CD14-positive monocyte (primary cell): ENCODE data around the gene DDO. TPM values are rescaled to one million over a fixed set of nuclear protein-coding genes. Genes with fewer than 3 reads are reported as not detected.

Experiments
- DNase-seq, 3 donors: peaks; one replicate each; pipeline ENCODE4 v3.0.0-alpha.2; 2011 to 2022
- H2AFZ ChIP-seq: 2 replicates; pipeline ENCODE4 v1.6.0; 2012; ENCODE audit warnings: mild to moderate bottlenecking, low read depth, low read length, inconsistent platforms; ENCODE audit not compliant: insufficient read depth, poor library complexity, severe bottlenecking
- H3K27ac ChIP-seq, 2 donors: 1 replicate in 1 of 2; 2 replicates in 1 of 2; pipeline ENCODE4 v1.5.1; 2012 to 2013; ENCODE audit warnings: low read length in 2 of 2, control low read depth in 1 of 2, inconsistent platforms in 1 of 2, low read depth in 1 of 2, mild to moderate bottlenecking in 1 of 2
- H3K27me3 ChIP-seq, 2 donors: one replicate each; pipeline versions ENCODE4 v1.6.0 to v1.6.1; 2011 to 2013; ENCODE audit warnings: low read length in 2 of 2; ENCODE audit not compliant: control insufficient read depth in 2 of 2, insufficient read depth in 2 of 2
- H3K36me3 ChIP-seq, 2 donors: replicated peaks in 1 of 2; 1 replicate in 1 of 2; 2 replicates in 1 of 2; pipeline versions ENCODE4 v1.5.1 to v1.6.1; 2012 to 2013; ENCODE audit warnings: low read length in 2 of 2, control low read depth in 1 of 2, inconsistent platforms in 1 of 2, mild to moderate bottlenecking in 1 of 2; ENCODE audit not compliant: insufficient read depth in 2 of 2, control insufficient read depth in 1 of 2
- H3K4me1 ChIP-seq, 2 donors: 1 replicate in 1 of 2; 2 replicates in 1 of 2; pipeline versions ENCODE4 v1.5.1 to v1.6.1; 2012 to 2013; ENCODE audit warnings: low read length in 2 of 2, control low read depth in 1 of 2, inconsistent platforms in 1 of 2, mild to moderate bottlenecking in 1 of 2, moderate library complexity in 1 of 2; ENCODE audit not compliant: insufficient read depth in 2 of 2, control insufficient read depth in 1 of 2
- H3K4me2 ChIP-seq: replicated peaks from 2 replicates; pipeline ENCODE3; 2012; ENCODE audit warnings: low read length, moderate library complexity, mild to moderate bottlenecking; ENCODE audit not compliant: poor library complexity, severe bottlenecking; ENCODE audit errors: extremely low read depth
- H3K4me3 ChIP-seq, 3 experiments: fragments of 200-600 bp in 1 of 3; sonication (generic) in 1 of 3; replicated peaks in 1 of 3; 1 replicate in 2 of 3; 2 replicates in 1 of 3; pipeline ENCODE4 v1.5.1; 2011 to 2013; ENCODE audit warnings: low read length in 3 of 3, mild to moderate bottlenecking in 3 of 3, control low read depth in 2 of 3, low read depth in 2 of 3, inconsistent platforms in 1 of 3, moderate library complexity in 1 of 3
- H3K79me2 ChIP-seq: 2 replicates; pipeline ENCODE4 v1.6.0; 2012; ENCODE audit warnings: mild to moderate bottlenecking, control low read depth, inconsistent platforms, low read length, moderate library complexity; ENCODE audit not compliant: insufficient read depth
- H3K9ac ChIP-seq: 2 replicates; pipeline ENCODE4 v1.6.0; 2017; ENCODE audit warnings: low read length, mild to moderate bottlenecking; ENCODE audit not compliant: insufficient read depth, poor library complexity, severe bottlenecking
- H3K9me3 ChIP-seq, 2 donors: replicated peaks in 1 of 2; 1 replicate in 1 of 2; 2 replicates in 1 of 2; pipeline versions ENCODE4 v1.5.1 to v1.6.1; 2012 to 2013; ENCODE audit warnings: low read length in 2 of 2, control low read depth in 1 of 2; ENCODE audit not compliant: control insufficient read depth in 1 of 2, insufficient read depth in 1 of 2
- H4K20me1 ChIP-seq: 2 replicates; pipeline ENCODE4 v1.6.0; 2012; ENCODE audit warnings: mild to moderate bottlenecking, low read length, control low read depth, moderate library complexity; ENCODE audit not compliant: insufficient read depth
- H3K27ac Mint-ChIP-seq, 7 donors: one replicate each; pipeline ENCODE4 v1.8.0; 2020; ENCODE audit warnings: mild to moderate bottlenecking in 7 of 7, mixed read lengths in 7 of 7, moderate library complexity in 6 of 7, inconsistent platforms in 2 of 7
- H3K27me3 Mint-ChIP-seq, 3 donors: one replicate each; pipeline ENCODE4 v1.8.0; 2021 to 2022; ENCODE audit warnings: low read depth in 3 of 3, mild to moderate bottlenecking in 3 of 3, mixed read lengths in 3 of 3, moderate library complexity in 3 of 3, inconsistent platforms in 1 of 3
- H3K36me3 Mint-ChIP-seq, 2 donors: one replicate each; pipeline ENCODE4 v1.8.0; 2020; ENCODE audit warnings: mixed read lengths in 2 of 2, inconsistent platforms in 1 of 2, mild to moderate bottlenecking in 1 of 2
- H3K4me1 Mint-ChIP-seq: one replicate; pipeline ENCODE4 v1.8.0; 2020; ENCODE audit warnings: mild to moderate bottlenecking, mixed read lengths
- H3K4me3 Mint-ChIP-seq, 2 donors: one replicate each; pipeline ENCODE4 v1.8.0; 2020; ENCODE audit warnings: mild to moderate bottlenecking in 2 of 2, mixed read lengths in 2 of 2, moderate library complexity in 1 of 2
- H3K9me3 Mint-ChIP-seq, 7 donors: one replicate each; pipeline ENCODE4 v1.8.0; 2020 to 2022; ENCODE audit warnings: mixed read lengths in 7 of 7, mild to moderate bottlenecking in 6 of 7, moderate library complexity in 6 of 7, inconsistent platforms in 2 of 7
- WGBS: methylation state at CpG from one replicate; pipeline ENCODE4 v1.1.5; 2013; ENCODE audit warnings: missing lambda C conversion rate; ENCODE audit not compliant: insufficient coverage; 5-methylcytosine and 5-hydroxymethylcytosine counted together
- intact Hi-C, 2 donors: fragments of 100-400 bp; cut with micrococcal nuclease; formaldehyde crosslinking; loops; one replicate each; pipeline versions ENCODE4 v1.15.0 to v1.15.1; 2023
- polyA plus RNA-seq, 3 donors: library from polyadenylated mRNA; depleted of rRNA in 1 of 3; unstranded in 2 of 3; stranded (reverse) in 1 of 3; fragments of 300-500 nt in 2 of 3; fragments of >200 nt in 1 of 3; fragmentation: Illumina TruSeq in 2 of 3; gene quantifications; 1 replicate in 2 of 3; 2 replicates in 1 of 3; pipeline ENCODE4 v1.2.3, GENCODE V29; 2012 to 2021
- TF ChIP-seq, protein P1 (sequence below): fragments of 200-600 bp; IDR thresholded peaks from one replicate; pipeline ENCODE4 v1.8.0; 2022; ENCODE audit warnings: antibody characterized with exemption, mild to moderate bottlenecking

Gene DDO
- polyA plus RNA-seq, 3 donors, result 0.24 to 2.2 (median 0.95) TPM

DNA sequence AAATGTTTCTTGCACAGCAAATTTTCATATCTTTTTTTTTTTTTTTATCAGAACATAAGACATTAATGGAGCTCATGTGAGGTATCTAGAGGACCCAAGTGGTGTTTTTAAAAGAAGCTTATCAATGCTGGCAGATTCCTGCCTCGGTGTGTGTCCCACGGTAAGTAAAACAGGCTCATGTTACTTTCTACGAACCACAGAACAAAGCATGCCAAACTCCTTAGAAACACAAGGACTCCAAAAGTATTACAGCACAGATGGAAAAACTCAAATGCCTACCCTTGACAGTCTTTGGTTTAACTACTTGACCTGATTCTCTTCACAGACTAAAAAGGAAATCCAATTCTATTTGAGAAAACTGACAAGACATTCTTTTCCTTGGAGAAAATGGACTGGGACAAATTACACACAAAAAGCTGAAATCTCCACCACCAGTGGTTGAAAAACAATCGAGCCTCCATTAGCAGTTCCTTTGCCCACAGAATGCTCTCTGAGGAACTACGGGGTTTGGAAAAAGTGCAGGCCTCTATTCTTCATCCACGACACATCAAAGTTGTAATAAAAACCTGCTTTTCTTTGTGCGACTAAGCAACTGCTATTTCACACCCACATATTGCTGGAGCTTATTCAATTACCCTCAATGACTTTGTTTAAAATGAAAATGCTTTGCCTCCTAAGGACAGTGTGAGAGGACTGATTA lies 62.7 kb downstream of the DDO start:
- no peak overlapping the region for H3K4me3 Mint-ChIP-seq
- Histone ChIP-seq H3K27me3 (peaks cover 14 to 21% of the 10 kb centered on the region in 2 donors), H3K36me3 (no peaks in the 10 kb centered on the region), H3K9me3 (peaks cover 0 to 6% of the 10 kb centered on the region in 2 donors), H3K4me2 (no peak overlapping the region), H4K20me1 (no peaks in the 10 kb centered on the region), H2AFZ (no peak overlapping the region), H3K4me3 (no peak overlapping the region), H3K4me1 (peaks cover 3 to 6% of the 10 kb centered on the region in 2 donors), H3K9ac (no peak overlapping the region), H3K79me2 (no peaks in the 10 kb centered on the region), H3K27ac (no peak overlapping the region)
- peaks cover 17 to 22% (median 18%) of the 10 kb centered on the region in 3 donors for H3K27me3 Mint-ChIP-seq
- peaks cover 0 to 3% of the 10 kb centered on the region in 2 donors for H3K36me3 Mint-ChIP-seq
- H3K27ac Mint-ChIP-seq, result no peak overlapping the region
- intact Hi-C loops, result no loop called here
- 91% methylated on average over 5 of the region's 7 CpGs for WGBS
- H3K9me3 Mint-ChIP-seq, result peaks cover 0 to 6% (median 3%) of the 10 kb centered on the region in 7 donors
- H3K4me1 Mint-ChIP-seq, result peaks cover 12% of the 10 kb centered on the region
- no peak for DNase-seq
- TF ChIP-seq, protein P1, sequence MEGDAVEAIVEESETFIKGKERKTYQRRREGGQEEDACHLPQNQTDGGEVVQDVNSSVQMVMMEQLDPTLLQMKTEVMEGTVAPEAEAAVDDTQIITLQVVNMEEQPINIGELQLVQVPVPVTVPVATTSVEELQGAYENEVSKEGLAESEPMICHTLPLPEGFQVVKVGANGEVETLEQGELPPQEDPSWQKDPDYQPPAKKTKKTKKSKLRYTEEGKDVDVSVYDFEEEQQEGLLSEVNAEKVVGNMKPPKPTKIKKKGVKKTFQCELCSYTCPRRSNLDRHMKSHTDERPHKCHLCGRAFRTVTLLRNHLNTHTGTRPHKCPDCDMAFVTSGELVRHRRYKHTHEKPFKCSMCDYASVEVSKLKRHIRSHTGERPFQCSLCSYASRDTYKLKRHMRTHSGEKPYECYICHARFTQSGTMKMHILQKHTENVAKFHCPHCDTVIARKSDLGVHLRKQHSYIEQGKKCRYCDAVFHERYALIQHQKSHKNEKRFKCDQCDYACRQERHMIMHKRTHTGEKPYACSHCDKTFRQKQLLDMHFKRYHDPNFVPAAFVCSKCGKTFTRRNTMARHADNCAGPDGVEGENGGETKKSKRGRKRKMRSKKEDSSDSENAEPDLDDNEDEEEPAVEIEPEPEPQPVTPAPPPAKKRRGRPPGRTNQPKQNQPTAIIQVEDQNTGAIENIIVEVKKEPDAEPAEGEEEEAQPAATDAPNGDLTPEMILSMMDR, result no peak

DNA sequence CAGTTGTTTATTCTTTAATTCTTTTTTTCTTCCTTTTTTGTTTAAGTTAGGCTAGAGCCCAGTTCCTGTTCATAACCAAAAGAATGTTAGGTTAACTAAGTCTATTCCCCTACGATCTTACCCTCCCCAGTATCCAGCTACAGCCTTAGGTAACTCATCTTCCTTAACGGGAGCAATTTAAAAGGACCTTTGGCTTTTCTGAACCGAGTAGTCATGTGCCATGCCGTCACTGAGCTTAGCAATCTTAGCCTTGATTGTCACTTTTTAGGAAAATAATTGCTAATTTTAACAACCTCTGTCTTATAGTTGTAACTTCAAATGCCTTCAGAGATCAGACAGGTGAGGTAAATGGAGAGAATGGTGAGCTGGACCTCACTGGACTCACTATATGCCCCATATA lies 63.4 kb downstream of the DDO start:
- no peak for DNase-seq
- Mint-ChIP-seq H3K4me3 (no peak overlapping the region), H3K9me3 (peaks cover 0 to 3% (median 0%) of the 10 kb centered on the region in 7 donors), H3K4me1 (peaks cover 5% of the 10 kb centered on the region), H3K27ac (no peak overlapping the region), H3K36me3 (peaks cover 0 to 3% of the 10 kb centered on the region in 2 donors), H3K27me3 (peaks cover 10 to 15% (median 12%) of the 10 kb centered on the region in 3 donors)
- Histone ChIP-seq H2AFZ (no peak overlapping the region), H3K4me3 (no peak overlapping the region), H3K4me2 (no peak overlapping the region), H4K20me1 (no peaks in the 10 kb centered on the region), H3K9ac (no peak overlapping the region), H3K79me2 (no peaks in the 10 kb centered on the region), H3K9me3 (peaks cover 0 to 3% of the 10 kb centered on the region in 2 donors), H3K27ac (no peak overlapping the region), H3K36me3 (no peaks in the 10 kb centered on the region), H3K27me3 (peaks cover 11 to 14% of the 10 kb centered on the region in 2 donors), H3K4me1 (no peaks in the 10 kb centered on the region)
- 100% methylated on average over 1 of the region's 4 CpGs for WGBS
- TF ChIP-seq, protein P1, result no peak
- intact Hi-C loops, result no loop called here
